ENCODE data around the gene REEP5. TPM values are rescaled to one million over a fixed set of nuclear protein-coding genes. Genes with fewer than 3 reads are reported as not detected.

Gene REEP5
- total RNA-seq, 1 donor from 2014 or later, result 26.3 TPM

DNA sequence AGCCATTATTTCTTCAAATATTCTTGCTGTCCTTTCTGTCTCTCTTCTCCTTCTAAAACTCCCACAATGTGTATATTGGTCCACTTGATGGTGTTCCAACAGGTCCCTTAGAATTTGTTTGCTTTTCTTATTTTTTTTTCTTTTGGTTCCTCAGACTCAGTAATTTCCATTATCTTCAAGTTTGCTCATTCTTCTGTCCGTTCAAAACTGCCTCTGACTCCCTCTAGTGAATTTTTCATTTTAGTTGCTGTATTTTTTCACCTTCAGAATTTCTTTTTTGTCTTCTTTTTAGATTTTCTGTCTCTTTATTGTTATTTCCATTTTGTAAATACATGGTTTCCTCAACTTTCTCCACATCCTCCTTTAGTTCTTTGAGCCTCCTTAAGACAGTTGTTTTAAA lies 67.4 kb downstream of the REEP5 start:
- no peak for FAIRE-seq
- no peak overlapping the region for H3K4me3 ChIP-seq (ENCODE audit: low read depth, low read length)
- TF ChIP-seq, protein P1, sequence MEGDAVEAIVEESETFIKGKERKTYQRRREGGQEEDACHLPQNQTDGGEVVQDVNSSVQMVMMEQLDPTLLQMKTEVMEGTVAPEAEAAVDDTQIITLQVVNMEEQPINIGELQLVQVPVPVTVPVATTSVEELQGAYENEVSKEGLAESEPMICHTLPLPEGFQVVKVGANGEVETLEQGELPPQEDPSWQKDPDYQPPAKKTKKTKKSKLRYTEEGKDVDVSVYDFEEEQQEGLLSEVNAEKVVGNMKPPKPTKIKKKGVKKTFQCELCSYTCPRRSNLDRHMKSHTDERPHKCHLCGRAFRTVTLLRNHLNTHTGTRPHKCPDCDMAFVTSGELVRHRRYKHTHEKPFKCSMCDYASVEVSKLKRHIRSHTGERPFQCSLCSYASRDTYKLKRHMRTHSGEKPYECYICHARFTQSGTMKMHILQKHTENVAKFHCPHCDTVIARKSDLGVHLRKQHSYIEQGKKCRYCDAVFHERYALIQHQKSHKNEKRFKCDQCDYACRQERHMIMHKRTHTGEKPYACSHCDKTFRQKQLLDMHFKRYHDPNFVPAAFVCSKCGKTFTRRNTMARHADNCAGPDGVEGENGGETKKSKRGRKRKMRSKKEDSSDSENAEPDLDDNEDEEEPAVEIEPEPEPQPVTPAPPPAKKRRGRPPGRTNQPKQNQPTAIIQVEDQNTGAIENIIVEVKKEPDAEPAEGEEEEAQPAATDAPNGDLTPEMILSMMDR (IDR thresholded peaks at IDR 0.05; ENCODE audit: insufficient read depth, low read length, severe bottlenecking), result no peak

GRCh38 chr5:112849912-112850311 lies 72.1 kb downstream of the REEP5 start:
- TF ChIP-seq, protein P1 (IDR thresholded peaks at IDR 0.05; ENCODE audit: insufficient read depth, low read length, severe bottlenecking), result no peak
- no peak for FAIRE-seq
- no peak for DNase-seq (ENCODE audit: low read depth)
- H3K36me3 ChIP-seq (ENCODE audit: control insufficient read depth, insufficient read depth, low read length), result no peaks in the 10 kb centered on the region
- H3K27me3 ChIP-seq (ENCODE audit: control insufficient read depth, insufficient read depth, low read length), result no peaks in the 10 kb centered on the region
- H3K4me3 ChIP-seq (ENCODE audit: low read depth, low read length), result no peak overlapping the region

More for the DNA sequence above, 67.4 kb downstream of the REEP5 start:
- Histone ChIP-seq H3K27me3 (ENCODE audit: control insufficient read depth, insufficient read depth, low read length) (no peaks in the 10 kb centered on the region), H3K36me3 (ENCODE audit: control insufficient read depth, insufficient read depth, low read length) (no peaks in the 10 kb centered on the region)
- DNase-seq (ENCODE audit: low read depth), result no peak

- no peaks in the 10 kb centered on the region for H3K27me3 ChIP-seq (ENCODE audit: control insufficient read depth, insufficient read depth, low read length)
- no peak overlapping the region for H3K4me3 ChIP-seq (ENCODE audit: low read depth, low read length)
- no peaks in the 10 kb centered on the region for H3K36me3 ChIP-seq (ENCODE audit: control insufficient read depth, insufficient read depth, low read length)
- FAIRE-seq (no peak), DNase-seq (ENCODE audit: low read depth) (peak; percentile 71)
- TF ChIP-seq, protein P1 (IDR thresholded peaks at IDR 0.05; ENCODE audit: insufficient read depth, low read length, severe bottlenecking), result peak; percentile 74
Observed at GRCh38 chr5:112848116-112848811, 73.8 kb downstream of the REEP5 start.

GRCh38 chr5:112847306-112847705 lies 74.7 kb downstream of the REEP5 start:
- no peak overlapping the region for H3K4me3 ChIP-seq (ENCODE audit: low read depth, low read length)
- H3K36me3 ChIP-seq (ENCODE audit: control insufficient read depth, insufficient read depth, low read length), result no peaks in the 10 kb centered on the region
- FAIRE-seq (no peak), DNase-seq (ENCODE audit: low read depth) (no peak)
- TF ChIP-seq, protein P1 (IDR thresholded peaks at IDR 0.05; ENCODE audit: insufficient read depth, low read length, severe bottlenecking), result no peak
- H3K27me3 ChIP-seq (ENCODE audit: control insufficient read depth, insufficient read depth, low read length), result no peaks in the 10 kb centered on the region

- Histone ChIP-seq H3K27me3 (ENCODE audit: control insufficient read depth, insufficient read depth, low read length) (no peaks in the 10 kb centered on the region), H3K36me3 (ENCODE audit: control insufficient read depth, insufficient read depth, low read length) (no peaks in the 10 kb centered on the region), H3K4me3 (ENCODE audit: low read depth, low read length) (no peak overlapping the region)
- no peak for DNase-seq (ENCODE audit: low read depth)
- TF ChIP-seq, protein P1 (IDR thresholded peaks at IDR 0.05; ENCODE audit: insufficient read depth, low read length, severe bottlenecking), result no peak
- no peak for FAIRE-seq
Observed at GRCh38 chr5:112846556-112846955, 75.5 kb downstream of the REEP5 start.

DNA sequence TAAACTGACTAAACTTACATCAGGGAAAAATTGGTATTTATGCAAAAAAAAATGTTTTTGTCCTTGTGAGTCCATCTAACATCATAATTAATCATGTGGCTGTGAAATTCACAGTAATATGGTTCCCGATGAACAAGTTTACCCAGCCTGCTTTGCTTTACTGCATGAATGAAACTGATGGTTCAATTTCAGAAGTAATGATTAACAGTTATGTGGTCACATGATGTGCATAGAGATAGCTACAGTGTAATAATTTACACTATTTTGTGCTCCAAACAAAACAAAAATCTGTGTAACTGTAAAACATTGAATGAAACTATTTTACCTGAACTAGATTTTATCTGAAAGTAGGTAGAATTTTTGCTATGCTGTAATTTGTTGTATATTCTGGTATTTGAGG lies 77.5 kb downstream of the REEP5 start:
- H3K36me3 ChIP-seq (ENCODE audit: control insufficient read depth, insufficient read depth, low read length), result no peaks in the 10 kb centered on the region
- DNase-seq (ENCODE audit: low read depth) (no peak), FAIRE-seq (no peak)
- H3K27me3 ChIP-seq (ENCODE audit: control insufficient read depth, insufficient read depth, low read length), result no peaks in the 10 kb centered on the region
- no peak overlapping the region for H3K4me3 ChIP-seq (ENCODE audit: low read depth, low read length)
- TF ChIP-seq, protein P1 (IDR thresholded peaks at IDR 0.05; ENCODE audit: insufficient read depth, low read length, severe bottlenecking), result no peak

Data from bronchial epithelial cell (primary cell).